Neural cell (in vitro differentiated cells): ENCODE results near the gene NPAS3. TPM values are rescaled to one million over a fixed set of nuclear protein-coding genes. Genes with fewer than 3 reads are reported as not detected.

ENCODE experiments used
- H2AFZ ChIP-seq: fragments of 200-600, 300-800 bp; sonication (generic), shearing (Covaris generic); 2 replicates; pipeline ENCODE4 v1.6.0; 2014; ENCODE audit warnings: low read depth, mild to moderate bottlenecking, antibody characterized with exemption, low read length, moderate library complexity
- H3F3A ChIP-seq: fragments of 200-600 bp; shearing (Covaris generic); 2 replicates; pipeline ENCODE4 v1.6.1; 2016; ENCODE audit warnings: mild to moderate bottlenecking, moderate library complexity, mixed read lengths, antibody characterized with exemption, low read length; ENCODE audit not compliant: insufficient read depth, poor library complexity, severe bottlenecking
- H3K27ac ChIP-seq: fragments of 200-600, 300-800 bp; sonication (generic), shearing (Covaris generic); 2 replicates; pipeline ENCODE4 v1.5.1; 2014; ENCODE audit warnings: mild to moderate bottlenecking, low read length, moderate library complexity
- H3K27me3 ChIP-seq: fragments of 300-800, 200-600 bp; sonication (generic), shearing (Covaris generic); 2 replicates; pipeline ENCODE4 v1.6.0; 2014; ENCODE audit warnings: mild to moderate bottlenecking, low read depth, low read length, moderate library complexity; ENCODE audit not compliant: insufficient read depth
- H3K36me3 ChIP-seq: fragments of 300-800, 200-600 bp; sonication (generic), shearing (Covaris generic); 2 replicates; pipeline ENCODE4 v1.5.1; 2014; ENCODE audit warnings: mild to moderate bottlenecking, antibody characterized with exemption, low read length, moderate library complexity; ENCODE audit not compliant: insufficient read depth
- H3K4me2 ChIP-seq: fragments of 300-800, 200-600 bp; sonication (generic), shearing (Covaris generic); 2 replicates; pipeline ENCODE4 v1.6.0; 2014; ENCODE audit warnings: mild to moderate bottlenecking, low read length
- H3K4me3 ChIP-seq: fragments of 300-800, 200-600 bp; sonication (generic), shearing (Covaris generic); 2 replicates; pipeline ENCODE4 v1.5.1; 2014; ENCODE audit warnings: mild to moderate bottlenecking, low read length, moderate library complexity
- H3K79me2 ChIP-seq: fragments of 200-600 bp; shearing (Covaris generic); replicated peaks from 2 replicates; pipeline ENCODE4 v1.6.0; 2014; ENCODE audit warnings: mild to moderate bottlenecking, low read length, moderate library complexity; ENCODE audit not compliant: insufficient read depth
- H3K9ac ChIP-seq: fragments of 300-800, 200-600 bp; sonication (generic), shearing (Covaris generic); 2 replicates; pipeline ENCODE4 v1.6.1; 2016; ENCODE audit warnings: mild to moderate bottlenecking, low read length, mixed read lengths
- H3K9me2 ChIP-seq: fragments of 200-600 bp; shearing (Covaris generic); 2 replicates; pipeline ENCODE4 v1.6.1; 2016; ENCODE audit warnings: mild to moderate bottlenecking, low read length, mixed read lengths; ENCODE audit not compliant: insufficient read depth
- H3K9me3 ChIP-seq: fragments of 200-600, 300-800 bp; sonication (generic), shearing (Covaris generic); 2 replicates; pipeline ENCODE4 v1.6.1; 2016; ENCODE audit warnings: mild to moderate bottlenecking, mixed run types, low read length, moderate library complexity, mixed read lengths
- H4K20me1 ChIP-seq: fragments of 200-600 bp; shearing (Covaris generic); 2 replicates; pipeline ENCODE4 v1.6.1; 2016; ENCODE audit warnings: mild to moderate bottlenecking, mixed run types; ENCODE audit not compliant: insufficient read depth
- CTCF ChIP-seq: fragments of 450-650 bp; IDR thresholded peaks from 2 replicates; pipeline ENCODE4 v1.5.1; 2014; ENCODE audit warnings: antibody characterized with exemption, mild to moderate bottlenecking, moderate library complexity; ENCODE audit not compliant: poor library complexity, severe bottlenecking
- EP300 ChIP-seq: fragments of 450-650 bp; conservative IDR thresholded peaks from 2 replicates; pipeline ENCODE4 v1.6.1; 2014; ENCODE audit warnings: antibody characterized with exemption, mild to moderate bottlenecking, moderate library complexity; ENCODE audit not compliant: poor library complexity, severe bottlenecking
- EZH2 ChIP-seq: fragments of 200-600, 300-800 bp; shearing (Covaris generic), sonication (generic); IDR thresholded peaks from 2 replicates; pipeline ENCODE4 v1.6.1; 2014; ENCODE audit warnings: antibody characterized with exemption, low read length, borderline replicate concordance, mild to moderate bottlenecking; ENCODE audit not compliant: insufficient read depth, poor library complexity, severe bottlenecking
- MXI1 ChIP-seq: fragments of 450-650 bp; conservative IDR thresholded peaks from 2 replicates; pipeline ENCODE4 v1.6.1; 2014; ENCODE audit warnings: antibody characterized with exemption, mild to moderate bottlenecking; ENCODE audit not compliant: poor library complexity, severe bottlenecking
- POLR2AphosphoS5 ChIP-seq: IDR thresholded peaks from 2 replicates; pipeline ENCODE4 v1.6.1; 2012
- RAD21 ChIP-seq: fragments of 450-650 bp; conservative IDR thresholded peaks from 2 replicates; pipeline ENCODE4 v1.6.1; 2014; ENCODE audit warnings: antibody characterized with exemption, mild to moderate bottlenecking, moderate library complexity
- REST ChIP-seq: IDR thresholded peaks from 2 replicates; pipeline ENCODE4 v1.6.1; 2012; ENCODE audit warnings: borderline replicate concordance
- SMC3 ChIP-seq: fragments of 450-650 bp; conservative IDR thresholded peaks from 2 replicates; pipeline ENCODE4 v1.6.1; 2014; ENCODE audit warnings: antibody characterized with exemption, mild to moderate bottlenecking, moderate library complexity; ENCODE audit not compliant: poor library complexity
- TAF1 ChIP-seq: IDR thresholded peaks from 2 replicates; pipeline ENCODE4 v1.6.1; 2012; ENCODE audit warnings: low read depth
- polyA plus RNA-seq: library from polyadenylated mRNA; depleted of rRNA; stranded (reverse); fragments of >200 nt; gene quantifications from 2 replicates; pipeline ENCODE4 v1.2.3, GENCODE V29; 2014

The NPAS3 gene
- polyA plus RNA-seq, 1 donor from 2014 or later = 1.3 TPM

GRCh38 chr14:33612197-33612505 is 673.5 kb downstream of the NPAS3 start:
- H3K79me2 ChIP-seq = no peaks in the 10 kb centered on the region
- no peaks in the 10 kb centered on the region for H3K36me3 ChIP-seq
- H3K27me3 ChIP-seq = no peaks in the 10 kb centered on the region
- H3F3A ChIP-seq = no peaks in the 10 kb centered on the region
- no peak for TF ChIP-seq TAF1
- TF ChIP-seq RAD21 = no peak
- no peak for TF ChIP-seq REST
- no peak for TF ChIP-seq EZH2
- no peak for TF ChIP-seq MXI1
- no peak for TF ChIP-seq SMC3
- no peak for TF ChIP-seq EP300
- H3K27ac ChIP-seq = no peak overlapping the region
- no peak overlapping the region for H3K9ac ChIP-seq
- no peak overlapping the region for H2AFZ ChIP-seq
- H3K9me3 ChIP-seq = no peaks in the 10 kb centered on the region
- no peaks in the 10 kb centered on the region for H4K20me1 ChIP-seq
- no peak overlapping the region for H3K4me3 ChIP-seq
- H3K9me2 ChIP-seq = no peaks in the 10 kb centered on the region
- no peak overlapping the region for H3K4me2 ChIP-seq

GRCh38 chr14:33617154-33617553 is 678.5 kb downstream of the NPAS3 start:
- Histone ChIP-seq H3K79me2 (no peaks in the 10 kb centered on the region), H2AFZ (no peak overlapping the region), H3K4me3 (no peak overlapping the region), H3K36me3 (no peaks in the 10 kb centered on the region), H3K9ac (no peak overlapping the region), H3K4me2 (no peak overlapping the region), H3K27ac (no peak overlapping the region), H3F3A (no peaks in the 10 kb centered on the region), H3K9me2 (no peaks in the 10 kb centered on the region), H3K27me3 (no peaks in the 10 kb centered on the region), H3K9me3 (no peaks in the 10 kb centered on the region), H4K20me1 (no peaks in the 10 kb centered on the region)
- TF ChIP-seq POLR2AphosphoS5 (no peak), CTCF (no peak), EP300 (no peak), TAF1 (no peak), RAD21 (no peak), REST (no peak), SMC3 (no peak), MXI1 (no peak), EZH2 (no peak)
